Measurements from ENCODE around the gene APOB. TPM values are rescaled to one million over a fixed set of nuclear protein-coding genes. Genes with fewer than 3 reads are reported as not detected.

APOB gene
- total and polyA plus RNA-seq, 2 of the 13 experiments (the other 11 are each of a cell fraction or from before 2014, with no cell fraction given): 1,569 to 2,515 TPM

DNA sequence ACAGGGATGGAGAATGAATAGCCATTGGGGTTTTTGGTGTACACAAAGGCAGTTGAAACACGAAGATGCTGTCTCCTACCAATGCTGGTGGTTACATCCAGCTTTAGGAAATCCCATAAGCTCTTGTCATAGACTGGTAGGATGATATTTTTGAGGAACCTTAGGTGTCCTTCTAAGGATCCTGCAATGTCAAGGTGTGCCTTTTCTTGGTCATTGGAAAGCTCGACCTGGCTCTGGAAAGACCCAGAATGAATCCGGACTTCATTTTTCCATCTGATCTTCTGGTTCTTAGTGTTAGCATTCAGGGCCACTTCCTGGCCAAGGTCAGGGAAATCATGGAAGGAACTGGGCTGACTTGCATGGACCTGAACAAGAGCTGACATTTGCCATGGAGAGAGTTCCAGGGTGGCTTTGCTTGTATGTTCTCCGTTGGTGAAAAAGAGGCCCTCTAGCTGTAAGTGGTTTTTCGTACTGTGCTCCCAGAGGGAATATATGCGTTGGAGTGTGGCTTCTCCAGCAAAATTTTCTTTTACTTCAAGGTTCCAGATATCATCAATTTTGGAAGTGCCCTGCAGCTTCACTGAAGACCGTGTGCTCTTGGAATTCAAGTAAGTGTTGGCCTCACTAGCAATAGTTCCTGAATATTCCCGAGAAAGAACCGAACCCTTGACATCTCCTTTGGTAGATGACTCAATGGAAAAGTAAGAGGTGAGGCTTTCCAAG is 38.0 kb downstream of the APOB start (continued):
- TF ChIP-seq, protein P1, sequence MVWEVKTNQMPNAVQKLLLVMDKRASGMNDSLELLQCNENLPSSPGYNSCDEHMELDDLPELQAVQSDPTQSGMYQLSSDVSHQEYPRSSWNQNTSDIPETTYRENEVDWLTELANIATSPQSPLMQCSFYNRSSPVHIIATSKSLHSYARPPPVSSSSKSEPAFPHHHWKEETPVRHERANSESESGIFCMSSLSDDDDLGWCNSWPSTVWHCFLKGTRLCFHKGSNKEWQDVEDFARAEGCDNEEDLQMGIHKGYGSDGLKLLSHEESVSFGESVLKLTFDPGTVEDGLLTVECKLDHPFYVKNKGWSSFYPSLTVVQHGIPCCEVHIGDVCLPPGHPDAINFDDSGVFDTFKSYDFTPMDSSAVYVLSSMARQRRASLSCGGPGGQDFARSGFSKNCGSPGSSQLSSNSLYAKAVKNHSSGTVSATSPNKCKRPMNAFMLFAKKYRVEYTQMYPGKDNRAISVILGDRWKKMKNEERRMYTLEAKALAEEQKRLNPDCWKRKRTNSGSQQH (CRISPR knock-in tag; IDR thresholded peaks at IDR 0.05; ENCODE audit: low read depth): no peak
- TF ChIP-seq MLX (CRISPR knock-in tag; IDR thresholded peaks at IDR 0.05) (no peak; the same call in 1 of the 2 replicates), SP2 (CRISPR knock-in tag; IDR thresholded peaks at IDR 0.05) (0 out of 2 replicates have a peak, but pooled peaks have one; percentile 18), TEAD2 (CRISPR knock-in tag; IDR thresholded peaks at IDR 0.05) (no peak), ZBTB37 (CRISPR knock-in tag; IDR thresholded peaks at IDR 0.05) (no peak), MTA3 (CRISPR knock-in tag; IDR thresholded peaks at IDR 0.05) (no peak), RAD51 (IDR thresholded peaks at IDR 0.05; ENCODE audit: borderline replicate concordance) (no peak), GFI1 (CRISPR knock-in tag; IDR thresholded peaks at IDR 0.05; ENCODE audit: borderline replicate concordance) (no peak), ZNF34 (CRISPR knock-in tag; IDR thresholded peaks at IDR 0.05; ENCODE audit: borderline replicate concordance) (no peak), ZNF382 (CRISPR knock-in tag; IDR thresholded peaks at IDR 0.05; ENCODE audit: borderline replicate concordance) (no peak), ZNF569 (CRISPR knock-in tag; IDR thresholded peaks at IDR 0.05; ENCODE audit: borderline replicate concordance) (no peak), TP53 (CRISPR knock-in tag; conservative IDR thresholded peaks at IDR 0.05) (no peak), DRAP1 (CRISPR knock-in tag; IDR thresholded peaks at IDR 0.05) (no peak), HDAC1 (CRISPR knock-in tag; IDR thresholded peaks at IDR 0.05) (no peak), MBD4 (IDR thresholded peaks at IDR 0.05; ENCODE audit: borderline replicate concordance, low read length) (no peak; the same call in 1 of the 2 replicates), ZNF883 (CRISPR knock-in tag; IDR thresholded peaks at IDR 0.05; ENCODE audit: not compliant biosample characterization) (no peak), NFIB (CRISPR knock-in tag; IDR thresholded peaks at IDR 0.05; ENCODE audit: borderline replicate concordance) (no peak), KLF6 (CRISPR knock-in tag; IDR thresholded peaks at IDR 0.05) (no peak; the same call in 1 of the 2 replicates), ZNF431 (CRISPR knock-in tag; IDR thresholded peaks at IDR 0.05; ENCODE audit: borderline replicate concordance, low read depth) (peak; percentile 67; the same call in 1 of the 2 replicates), ZMYM2 (CRISPR knock-in tag; IDR thresholded peaks at IDR 0.05) (no peak)
- TF ChIP-seq, protein P2, sequence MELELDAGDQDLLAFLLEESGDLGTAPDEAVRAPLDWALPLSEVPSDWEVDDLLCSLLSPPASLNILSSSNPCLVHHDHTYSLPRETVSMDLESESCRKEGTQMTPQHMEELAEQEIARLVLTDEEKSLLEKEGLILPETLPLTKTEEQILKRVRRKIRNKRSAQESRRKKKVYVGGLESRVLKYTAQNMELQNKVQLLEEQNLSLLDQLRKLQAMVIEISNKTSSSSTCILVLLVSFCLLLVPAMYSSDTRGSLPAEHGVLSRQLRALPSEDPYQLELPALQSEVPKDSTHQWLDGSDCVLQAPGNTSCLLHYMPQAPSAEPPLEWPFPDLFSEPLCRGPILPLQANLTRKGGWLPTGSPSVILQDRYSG (CRISPR knock-in tag; IDR thresholded peaks at IDR 0.05): 0 out of 2 replicates have a peak, but pooled peaks have one; percentile 22

Data from HepG2 (cell line).